HG03066 (cell line): ENCODE data around the gene TMCO5A.

Experiments
- ATAC-seq: cut with Tn5 transposase; IDR thresholded peaks from one replicate; pipeline ENCODE4 v1.9.1; 2021; ENCODE audit warnings: low read depth; ENCODE audit not compliant: unreplicated experiment

Gene TMCO5A

GRCh38 chr15:37967788-37968187 is 33.3 kb downstream of the TMCO5A start:
- ATAC-seq, result no peak

- ATAC-seq, result no peak
These were observed 39.4 kb downstream of the TMCO5A start for GRCh38 chr15:37973856-37974255.

- ATAC-seq, result no peak
These were observed 43.8 kb downstream of the TMCO5A start for GRCh38 chr15:37978231-37978630.

GRCh38 chr15:37979671-37980409 is 45.4 kb downstream of the TMCO5A start:
- no peak for ATAC-seq

- ATAC-seq, result no peak
These were observed 46.8 kb downstream of the TMCO5A start for GRCh38 chr15:37981201-37981600.

GRCh38 chr15:37981775-37982174 is 47.3 kb downstream of the TMCO5A start:
- no peak for ATAC-seq

GRCh38 chr15:37984368-37984767 is 49.9 kb downstream of the TMCO5A start:
- no peak for ATAC-seq

- ATAC-seq, result no peak
These were observed 61.3 kb downstream of the TMCO5A start for GRCh38 chr15:37995461-37996347.
